Measurements from ENCODE around the gene CACNB4.

The CACNB4 gene

GRCh38 chr2:152055366-152056108 lies 43.3 kb downstream of the CACNB4 start:
- WGBS (ENCODE audit: insufficient coverage, insufficient read length), result no CpG with 5 or more reads among the region's 8 CpGs
- Histone ChIP-seq H3K4me1 (ENCODE audit: control insufficient read depth, insufficient read depth, low read length) (peaks cover 1% of the 10 kb centered on the region; the same call in 1 of the 2 replicates), H3K27me3 (ENCODE audit: control insufficient read depth, insufficient read depth, low read length) (no peaks in the 10 kb centered on the region), H3K27ac (ENCODE audit: low read length) (no peak overlapping the region), H3K4me3 (ENCODE audit: low read length) (no peak overlapping the region), H3K9me3 (ENCODE audit: control insufficient read depth, insufficient read depth, low read length) (peaks cover 3% of the 10 kb centered on the region), H3K36me3 (ENCODE audit: control insufficient read depth, insufficient read depth, low read length) (no peaks in the 10 kb centered on the region)
- DNase-seq (ENCODE audit: low read depth, low spot score), result no peak

- peaks cover 3% of the 10 kb centered on the region for H3K9me3 ChIP-seq (ENCODE audit: control insufficient read depth, insufficient read depth, low read length)
- H3K27me3 ChIP-seq (ENCODE audit: control insufficient read depth, insufficient read depth, low read length), result no peaks in the 10 kb centered on the region
- no peak for DNase-seq (ENCODE audit: low read depth, low spot score)
- no peaks in the 10 kb centered on the region for H3K36me3 ChIP-seq (ENCODE audit: control insufficient read depth, insufficient read depth, low read length)
- H3K4me1 ChIP-seq (ENCODE audit: control insufficient read depth, insufficient read depth, low read length), result peaks cover 5% of the 10 kb centered on the region; the same call in 1 of the 2 replicates
- no peak overlapping the region for H3K27ac ChIP-seq (ENCODE audit: low read length)
- H3K4me3 ChIP-seq (ENCODE audit: low read length), result no peak overlapping the region
- WGBS (ENCODE audit: insufficient coverage, insufficient read length), result no CpG with 5 or more reads among the region's 2 CpGs
These were observed 44.3 kb downstream of the CACNB4 start for GRCh38 chr2:152054593-152054992.

GRCh38 chr2:152051436-152051835 lies 47.4 kb downstream of the CACNB4 start:
- no peak overlapping the region for H3K27ac ChIP-seq (ENCODE audit: low read length)
- no peaks in the 10 kb centered on the region for H3K27me3 ChIP-seq (ENCODE audit: control insufficient read depth, insufficient read depth, low read length)
- no peak overlapping the region for H3K4me3 ChIP-seq (ENCODE audit: low read length)
- no peaks in the 10 kb centered on the region for H3K9me3 ChIP-seq (ENCODE audit: control insufficient read depth, insufficient read depth, low read length)
- no CpG with 5 or more reads among the region's 3 CpGs for WGBS (ENCODE audit: insufficient coverage, insufficient read length)
- peaks cover 5% of the 10 kb centered on the region; the same call in 1 of the 2 replicates for H3K4me1 ChIP-seq (ENCODE audit: control insufficient read depth, insufficient read depth, low read length)
- no peak for DNase-seq (ENCODE audit: low read depth, low spot score)
- no peaks in the 10 kb centered on the region for H3K36me3 ChIP-seq (ENCODE audit: control insufficient read depth, insufficient read depth, low read length)

- H3K9me3 ChIP-seq (ENCODE audit: control insufficient read depth, insufficient read depth, low read length), result no peaks in the 10 kb centered on the region
- no peak for DNase-seq (ENCODE audit: low read depth, low spot score)
- H3K36me3 ChIP-seq (ENCODE audit: control insufficient read depth, insufficient read depth, low read length), result no peaks in the 10 kb centered on the region
- no peak overlapping the region for H3K27ac ChIP-seq (ENCODE audit: low read length)
- no peaks in the 10 kb centered on the region for H3K27me3 ChIP-seq (ENCODE audit: control insufficient read depth, insufficient read depth, low read length)
- peaks cover 5% of the 10 kb centered on the region; the same call in 1 of the 2 replicates for H3K4me1 ChIP-seq (ENCODE audit: control insufficient read depth, insufficient read depth, low read length)
- WGBS (ENCODE audit: insufficient coverage, insufficient read length), result no CpG with 5 or more reads among the region's 6 CpGs
- no peak overlapping the region for H3K4me3 ChIP-seq (ENCODE audit: low read length)
These were observed 47.9 kb downstream of the CACNB4 start for GRCh38 chr2:152050915-152051314.

- Histone ChIP-seq H3K27me3 (ENCODE audit: control insufficient read depth, insufficient read depth, low read length) (no peaks in the 10 kb centered on the region), H3K4me3 (ENCODE audit: low read length) (no peak overlapping the region), H3K4me1 (ENCODE audit: control insufficient read depth, insufficient read depth, low read length) (peaks cover 5% of the 10 kb centered on the region; the same call in 1 of the 2 replicates), H3K27ac (ENCODE audit: low read length) (no peak overlapping the region), H3K9me3 (ENCODE audit: control insufficient read depth, insufficient read depth, low read length) (no peaks in the 10 kb centered on the region), H3K36me3 (ENCODE audit: control insufficient read depth, insufficient read depth, low read length) (no peaks in the 10 kb centered on the region)
- DNase-seq (ENCODE audit: low read depth, low spot score), result no peak
- no CpG with 5 or more reads among the region's 3 CpGs for WGBS (ENCODE audit: insufficient coverage, insufficient read length)
These were observed 48.5 kb downstream of the CACNB4 start for GRCh38 chr2:152050341-152050740.

GRCh38 chr2:152049541-152049940 lies 49.3 kb downstream of the CACNB4 start:
- no peaks in the 10 kb centered on the region for H3K36me3 ChIP-seq (ENCODE audit: control insufficient read depth, insufficient read depth, low read length)
- H3K27me3 ChIP-seq (ENCODE audit: control insufficient read depth, insufficient read depth, low read length), result no peaks in the 10 kb centered on the region
- WGBS (ENCODE audit: insufficient coverage, insufficient read length), result no CpG with 5 or more reads among the region's 4 CpGs
- no peak overlapping the region for H3K4me3 ChIP-seq (ENCODE audit: low read length)
- no peak for DNase-seq (ENCODE audit: low read depth, low spot score)
- H3K27ac ChIP-seq (ENCODE audit: low read length), result no peak overlapping the region
- H3K4me1 ChIP-seq (ENCODE audit: control insufficient read depth, insufficient read depth, low read length), result peaks cover 5% of the 10 kb centered on the region; the same call in 1 of the 2 replicates
- no peaks in the 10 kb centered on the region for H3K9me3 ChIP-seq (ENCODE audit: control insufficient read depth, insufficient read depth, low read length)

GRCh38 chr2:152047824-152048471 lies 50.9 kb downstream of the CACNB4 start:
- peaks cover 5% of the 10 kb centered on the region; the same call in 1 of the 2 replicates for H3K4me1 ChIP-seq (ENCODE audit: control insufficient read depth, insufficient read depth, low read length)
- WGBS (ENCODE audit: insufficient coverage, insufficient read length), result no CpG with 5 or more reads among the region's 6 CpGs
- no peak overlapping the region for H3K4me3 ChIP-seq (ENCODE audit: low read length)
- H3K36me3 ChIP-seq (ENCODE audit: control insufficient read depth, insufficient read depth, low read length), result no peaks in the 10 kb centered on the region
- H3K27ac ChIP-seq (ENCODE audit: low read length), result no peak overlapping the region
- H3K9me3 ChIP-seq (ENCODE audit: control insufficient read depth, insufficient read depth, low read length), result no peaks in the 10 kb centered on the region
- no peaks in the 10 kb centered on the region for H3K27me3 ChIP-seq (ENCODE audit: control insufficient read depth, insufficient read depth, low read length)
- no peak for DNase-seq (ENCODE audit: low read depth, low spot score)

GRCh38 chr2:152046940-152047339 lies 51.9 kb downstream of the CACNB4 start:
- DNase-seq (ENCODE audit: low read depth, low spot score), result no peak
- H3K27ac ChIP-seq (ENCODE audit: low read length), result no peak overlapping the region

GRCh38 chr2:152042636-152043615 lies 55.9 kb downstream of the CACNB4 start:
- no peak overlapping the region for H3K27ac ChIP-seq (ENCODE audit: low read length)
- H3K9me3 ChIP-seq (ENCODE audit: control insufficient read depth, insufficient read depth, low read length), result no peaks in the 10 kb centered on the region
- no peaks in the 10 kb centered on the region for H3K27me3 ChIP-seq (ENCODE audit: control insufficient read depth, insufficient read depth, low read length)
- no CpG with 5 or more reads among the region's 16 CpGs for WGBS (ENCODE audit: insufficient coverage, insufficient read length)
- H3K36me3 ChIP-seq (ENCODE audit: control insufficient read depth, insufficient read depth, low read length), result no peaks in the 10 kb centered on the region
- H3K4me3 ChIP-seq (ENCODE audit: low read length), result no peak overlapping the region
- no peak for DNase-seq (ENCODE audit: low read depth, low spot score)
- H3K4me1 ChIP-seq (ENCODE audit: control insufficient read depth, insufficient read depth, low read length), result peaks cover 4% of the 10 kb centered on the region; the same call in 1 of the 2 replicates

More at GRCh38 chr2:152046940-152047339, 51.9 kb downstream of the CACNB4 start:
- Histone ChIP-seq H3K36me3 (ENCODE audit: control insufficient read depth, insufficient read depth, low read length) (no peaks in the 10 kb centered on the region), H3K4me3 (ENCODE audit: low read length) (no peak overlapping the region), H3K27me3 (ENCODE audit: control insufficient read depth, insufficient read depth, low read length) (no peaks in the 10 kb centered on the region), H3K4me1 (ENCODE audit: control insufficient read depth, insufficient read depth, low read length) (peaks cover 8% of the 10 kb centered on the region; the same call in 1 of the 2 replicates), H3K9me3 (ENCODE audit: control insufficient read depth, insufficient read depth, low read length) (no peaks in the 10 kb centered on the region)
- WGBS (ENCODE audit: insufficient coverage, insufficient read length), result no CpG with 5 or more reads among the region's 4 CpGs

GRCh38 chr2:152038441-152038958 lies 60.3 kb downstream of the CACNB4 start:
- Histone ChIP-seq H3K36me3 (ENCODE audit: control insufficient read depth, insufficient read depth, low read length) (no peaks in the 10 kb centered on the region; the same call in 1 of the 2 replicates), H3K4me3 (ENCODE audit: low read length) (no peak overlapping the region), H3K9me3 (ENCODE audit: control insufficient read depth, insufficient read depth, low read length) (no peaks in the 10 kb centered on the region), H3K27me3 (ENCODE audit: control insufficient read depth, insufficient read depth, low read length) (no peaks in the 10 kb centered on the region), H3K4me1 (ENCODE audit: control insufficient read depth, insufficient read depth, low read length) (peaks cover 8% of the 10 kb centered on the region), H3K27ac (ENCODE audit: low read length) (no peak overlapping the region)
- DNase-seq (ENCODE audit: low read depth, low spot score), result no peak
- no CpG with 5 or more reads among the region's 5 CpGs for WGBS (ENCODE audit: insufficient coverage, insufficient read length)

Measured in iPS DF 6.9 (cell line).